Lung (tissue), 12 donors: ENCODE results near the gene PTCD2. TPM values are rescaled to one million over a fixed set of nuclear protein-coding genes. Genes with fewer than 3 reads are reported as not detected.

Experiments
- ATAC-seq: fragments of 200-7000 bp; cut with Tn5 transposase; one replicate; pipeline ENCODE4 v1.9.1; 2020; ENCODE audit warnings: moderate number of reproducible peaks; ENCODE audit not compliant: insufficient read depth, low FRiP score
- DNase-seq, 3 donors: peaks; one replicate each; pipeline ENCODE4 v3.0.0-alpha.2; 2013 to 2017
- H3K27ac ChIP-seq, 2 donors: one replicate each; pipeline ENCODE4 v1.5.1; 2013; ENCODE audit warnings: mild to moderate bottlenecking in 2 of 2, moderate library complexity in 2 of 2, control low read depth in 1 of 2, inconsistent platforms in 1 of 2, low read depth in 1 of 2, low read length in 1 of 2
- H3K27me3 ChIP-seq, 3 donors: one replicate each; pipeline ENCODE4 v1.5.1; 2013; ENCODE audit warnings: low read length in 2 of 3; ENCODE audit not compliant: control insufficient read depth in 3 of 3, insufficient read depth in 3 of 3
- H3K36me3 ChIP-seq, 4 donors: one replicate each; pipeline ENCODE4 v1.5.1; 2013; ENCODE audit warnings: low read length in 4 of 4, mild to moderate bottlenecking in 1 of 4, moderate library complexity in 1 of 4; ENCODE audit not compliant: control insufficient read depth in 4 of 4, insufficient read depth in 4 of 4
- H3K4me1 ChIP-seq, 5 donors: one replicate each; pipeline ENCODE4 v1.5.1; 2013; ENCODE audit warnings: low read length in 5 of 5, mild to moderate bottlenecking in 2 of 5, moderate library complexity in 1 of 5; ENCODE audit not compliant: control insufficient read depth in 5 of 5, insufficient read depth in 5 of 5
- H3K4me3 ChIP-seq: one replicate; pipeline ENCODE4 v1.5.1; 2013; ENCODE audit warnings: mild to moderate bottlenecking, control low read depth, moderate library complexity
- H3K9ac ChIP-seq, 2 donors: one replicate each; pipeline ENCODE4 v1.5.1; 2013; ENCODE audit warnings: low read length in 2 of 2, control low read depth in 1 of 2; ENCODE audit not compliant: insufficient read depth in 1 of 2
- H3K9me3 ChIP-seq, 4 donors: one replicate each; pipeline ENCODE4 v1.5.1; 2013; ENCODE audit warnings: low read length in 3 of 4, mild to moderate bottlenecking in 1 of 4, moderate library complexity in 1 of 4; ENCODE audit not compliant: control insufficient read depth in 4 of 4, insufficient read depth in 3 of 4
- whole genome bisulfite sequencing, 2 donors: extraction: QIAGEN DNeasy Blood & Tissue Kit; methylation state at CpG; one replicate each; pipeline ENCODE4 v1.1.7; 2013; 5-methylcytosine and 5-hydroxymethylcytosine counted together
- polyA plus RNA-seq, 2 donors: library from polyadenylated mRNA; stranded (reverse); fragments of 200-250 nt; gene quantifications; one replicate each; pipeline ENCODE4 v1.2.1, GENCODE V29; 2013
- total RNA-seq, 2 donors: library from RNA; depleted of rRNA in 1 of 2; stranded (reverse); fragments of >200 nt in 1 of 2; gene quantifications; one replicate each; pipeline ENCODE4 v1.2.1, GENCODE V29; 2014 to 2021
- TF ChIP-seq, protein P1 (sequence below): IDR thresholded peaks from 2 replicates; pipeline ENCODE4 v1.5.1; 2012; ENCODE audit warnings: mild to moderate bottlenecking; ENCODE audit errors: control extremely low read depth, extremely low read depth
- donor health status: control.
- donor health status: control.
- donor health status: Bipolar disorder and iron deficiency.
- donor health status: healthy.
- donor health status: DM: yes; HTN: yes; CAD: no.

The PTCD2 gene
- total and polyA plus RNA-seq, 4 donors = 1.9 to 12.0 (median 6.3) TPM

DNA sequence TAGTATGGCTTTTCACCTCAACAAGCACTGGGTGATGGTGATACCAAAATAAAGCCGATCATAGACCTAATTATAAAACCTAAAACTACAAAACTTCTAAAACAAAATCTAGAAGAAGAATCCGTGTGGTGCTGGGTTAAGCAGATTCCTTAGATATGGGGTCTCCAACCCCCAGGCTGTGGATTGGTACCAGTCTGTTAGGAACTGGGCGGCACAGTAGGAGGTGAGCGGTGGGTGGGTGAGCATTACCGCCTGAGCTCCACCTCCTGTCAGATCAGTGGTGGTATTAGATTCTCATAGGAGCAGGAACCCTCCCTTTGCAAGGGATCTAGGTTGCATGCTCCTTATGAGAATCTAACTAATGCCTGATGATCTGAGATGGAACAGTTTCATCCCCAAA lies 33.4 kb upstream of the PTCD2 start:
- Histone ChIP-seq H3K36me3 (peaks cover 0 to 7% (median 4%) of the 10 kb centered on the region in 4 donors), H3K9me3 (no peaks in the 10 kb centered on the region), H3K4me1 (peaks cover 0 to 13% (median 6%) of the 10 kb centered on the region in 5 donors), H3K4me3 (no peak overlapping the region), H3K27me3 (no peaks in the 10 kb centered on the region), H3K27ac (no peak overlapping the region), H3K9ac (no peak overlapping the region)
- ATAC-seq (no peak), DNase-seq (no peak)
- TF ChIP-seq, protein P1, sequence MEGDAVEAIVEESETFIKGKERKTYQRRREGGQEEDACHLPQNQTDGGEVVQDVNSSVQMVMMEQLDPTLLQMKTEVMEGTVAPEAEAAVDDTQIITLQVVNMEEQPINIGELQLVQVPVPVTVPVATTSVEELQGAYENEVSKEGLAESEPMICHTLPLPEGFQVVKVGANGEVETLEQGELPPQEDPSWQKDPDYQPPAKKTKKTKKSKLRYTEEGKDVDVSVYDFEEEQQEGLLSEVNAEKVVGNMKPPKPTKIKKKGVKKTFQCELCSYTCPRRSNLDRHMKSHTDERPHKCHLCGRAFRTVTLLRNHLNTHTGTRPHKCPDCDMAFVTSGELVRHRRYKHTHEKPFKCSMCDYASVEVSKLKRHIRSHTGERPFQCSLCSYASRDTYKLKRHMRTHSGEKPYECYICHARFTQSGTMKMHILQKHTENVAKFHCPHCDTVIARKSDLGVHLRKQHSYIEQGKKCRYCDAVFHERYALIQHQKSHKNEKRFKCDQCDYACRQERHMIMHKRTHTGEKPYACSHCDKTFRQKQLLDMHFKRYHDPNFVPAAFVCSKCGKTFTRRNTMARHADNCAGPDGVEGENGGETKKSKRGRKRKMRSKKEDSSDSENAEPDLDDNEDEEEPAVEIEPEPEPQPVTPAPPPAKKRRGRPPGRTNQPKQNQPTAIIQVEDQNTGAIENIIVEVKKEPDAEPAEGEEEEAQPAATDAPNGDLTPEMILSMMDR = no peak
- 97 to 98% methylated on average over 5 of the region's 5 CpGs for WGBS, 2 donors

GRCh38 chr5:72288924-72289323 lies 31.2 kb upstream of the PTCD2 start:
- WGBS, 2 donors = 80 to 88% methylated on average over 2 of the region's 2 CpGs
- ATAC-seq = no peak

DNA sequence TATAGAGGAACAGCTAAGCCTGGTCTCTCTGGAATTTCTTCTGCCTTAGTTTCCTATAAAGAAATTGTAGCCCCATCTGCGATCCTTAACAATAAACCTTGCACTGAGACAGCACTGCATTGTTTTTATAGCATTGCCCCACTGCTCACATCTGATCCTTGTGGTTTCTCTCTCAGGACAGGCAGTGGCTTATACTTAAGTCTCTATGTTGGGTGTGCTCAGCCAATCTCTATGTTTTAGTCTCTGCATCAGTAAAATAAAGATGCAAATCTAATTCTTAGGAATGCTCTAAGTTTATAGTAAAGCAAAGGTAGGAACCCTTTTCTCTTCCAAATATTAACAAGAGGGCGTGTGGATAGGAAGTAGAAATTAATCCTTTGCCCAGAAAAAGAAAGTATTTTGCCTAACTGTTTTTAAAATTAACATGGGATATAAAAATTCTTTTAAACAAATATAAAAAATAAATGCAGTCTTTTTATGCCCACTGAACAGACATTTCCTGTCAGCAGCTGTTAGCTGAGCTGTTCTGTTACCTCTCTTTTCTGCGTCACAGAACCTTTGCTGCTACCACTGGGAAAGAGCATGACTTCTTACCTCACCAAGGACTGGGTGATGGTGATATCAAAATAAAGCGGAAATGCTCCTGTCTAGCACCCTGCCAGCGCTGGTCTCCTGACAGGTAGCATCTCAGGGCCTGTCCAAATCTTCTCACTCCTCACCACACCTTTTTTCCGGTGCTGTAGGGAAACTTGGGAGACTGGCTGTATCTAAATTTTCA lies 29.6 kb upstream of the PTCD2 start:
- Histone ChIP-seq H3K4me3 (no peak overlapping the region), H3K9me3 (no peaks in the 10 kb centered on the region), H3K27me3 (no peaks in the 10 kb centered on the region), H3K36me3 (peaks cover 1 to 11% (median 7%) of the 10 kb centered on the region in 4 donors), H3K4me1 (peaks cover 0 to 8% (median 0%) of the 10 kb centered on the region in 5 donors), H3K9ac (no peak overlapping the region), H3K27ac (no peak overlapping the region)
- no peak for DNase-seq
- no peak for ATAC-seq
- TF ChIP-seq, protein P1 = no peak
- WGBS, 2 donors = 94 to 96% methylated on average over 6 of the region's 6 CpGs

More at GRCh38 chr5:72288924-72289323, 31.2 kb upstream of the PTCD2 start:
- H3K27me3 ChIP-seq = no peaks in the 10 kb centered on the region
- TF ChIP-seq, protein P1 = no peak
- H3K4me1 ChIP-seq = peaks cover 0 to 8% (median 0%) of the 10 kb centered on the region in 5 donors
- H3K9me3 ChIP-seq = no peaks in the 10 kb centered on the region
- peaks cover 0 to 11% (median 4%) of the 10 kb centered on the region in 4 donors for H3K36me3 ChIP-seq
- H3K27ac ChIP-seq = no peak overlapping the region
- H3K4me3 ChIP-seq = no peak overlapping the region
- no peak overlapping the region for H3K9ac ChIP-seq
- DNase-seq = no peak
